ENCODE results near the gene BIRC5. TPM values are rescaled to one million over a fixed set of nuclear protein-coding genes. Genes with fewer than 3 reads are reported as not detected.

Gene BIRC5
- total RNA-seq, 1 donor from 2014 or later: 22.0 TPM

DNA sequence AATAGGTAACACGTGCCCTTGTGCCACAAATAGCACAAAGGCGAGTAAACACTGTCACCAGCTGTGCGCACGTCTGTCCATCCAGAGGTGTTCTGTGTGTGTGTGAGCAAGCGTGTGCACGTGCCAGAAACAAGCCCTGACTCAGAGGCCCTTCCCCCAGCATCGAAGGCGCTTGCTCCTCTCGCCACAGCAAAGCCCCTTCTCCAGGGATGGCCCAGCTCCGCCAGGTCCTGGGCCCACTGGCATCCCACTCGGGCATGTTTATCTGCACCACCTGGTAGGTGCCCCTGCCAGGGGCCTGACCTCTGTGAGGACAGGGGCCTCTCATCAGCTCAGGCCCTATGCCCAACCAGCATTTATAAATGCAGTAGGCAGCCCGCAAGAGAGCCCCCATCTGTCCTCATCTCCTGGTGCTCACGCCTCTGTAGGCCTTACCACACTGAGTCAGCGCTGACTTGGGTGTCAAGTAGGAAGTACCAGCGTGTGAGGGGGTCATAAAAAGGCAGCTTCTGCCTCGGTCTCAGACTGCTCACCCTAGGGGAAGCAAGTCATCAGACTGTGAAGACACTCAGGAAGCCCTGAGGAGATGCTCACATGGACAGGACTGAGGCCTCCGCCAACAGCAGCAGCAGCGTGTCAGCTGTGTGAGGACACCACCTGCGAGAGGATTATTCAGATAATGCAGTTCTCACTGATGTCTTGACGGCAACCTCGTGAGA is 28.1 kb downstream of the BIRC5 start:
- Mint-ChIP-seq H3K27me3 (ENCODE audit: unreplicated experiment) (peaks cover 12% of the 10 kb centered on the region), H3K27ac (ENCODE audit: unreplicated experiment) (no peak overlapping the region), H3K4me3 (ENCODE audit: unreplicated experiment) (no peak overlapping the region), H3K4me1 (ENCODE audit: unreplicated experiment) (peaks cover 5% of the 10 kb centered on the region), H3K36me3 (ENCODE audit: low read depth, unreplicated experiment) (peaks cover 26% of the 10 kb centered on the region), H3K9me3 (ENCODE audit: unreplicated experiment) (no peaks in the 10 kb centered on the region)
- no peak for DNase-seq (ENCODE audit: low spot score)
- TF ChIP-seq, protein P1, sequence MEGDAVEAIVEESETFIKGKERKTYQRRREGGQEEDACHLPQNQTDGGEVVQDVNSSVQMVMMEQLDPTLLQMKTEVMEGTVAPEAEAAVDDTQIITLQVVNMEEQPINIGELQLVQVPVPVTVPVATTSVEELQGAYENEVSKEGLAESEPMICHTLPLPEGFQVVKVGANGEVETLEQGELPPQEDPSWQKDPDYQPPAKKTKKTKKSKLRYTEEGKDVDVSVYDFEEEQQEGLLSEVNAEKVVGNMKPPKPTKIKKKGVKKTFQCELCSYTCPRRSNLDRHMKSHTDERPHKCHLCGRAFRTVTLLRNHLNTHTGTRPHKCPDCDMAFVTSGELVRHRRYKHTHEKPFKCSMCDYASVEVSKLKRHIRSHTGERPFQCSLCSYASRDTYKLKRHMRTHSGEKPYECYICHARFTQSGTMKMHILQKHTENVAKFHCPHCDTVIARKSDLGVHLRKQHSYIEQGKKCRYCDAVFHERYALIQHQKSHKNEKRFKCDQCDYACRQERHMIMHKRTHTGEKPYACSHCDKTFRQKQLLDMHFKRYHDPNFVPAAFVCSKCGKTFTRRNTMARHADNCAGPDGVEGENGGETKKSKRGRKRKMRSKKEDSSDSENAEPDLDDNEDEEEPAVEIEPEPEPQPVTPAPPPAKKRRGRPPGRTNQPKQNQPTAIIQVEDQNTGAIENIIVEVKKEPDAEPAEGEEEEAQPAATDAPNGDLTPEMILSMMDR (IDR thresholded peaks at IDR 0.05; ENCODE audit: unreplicated experiment): no peak

DNA sequence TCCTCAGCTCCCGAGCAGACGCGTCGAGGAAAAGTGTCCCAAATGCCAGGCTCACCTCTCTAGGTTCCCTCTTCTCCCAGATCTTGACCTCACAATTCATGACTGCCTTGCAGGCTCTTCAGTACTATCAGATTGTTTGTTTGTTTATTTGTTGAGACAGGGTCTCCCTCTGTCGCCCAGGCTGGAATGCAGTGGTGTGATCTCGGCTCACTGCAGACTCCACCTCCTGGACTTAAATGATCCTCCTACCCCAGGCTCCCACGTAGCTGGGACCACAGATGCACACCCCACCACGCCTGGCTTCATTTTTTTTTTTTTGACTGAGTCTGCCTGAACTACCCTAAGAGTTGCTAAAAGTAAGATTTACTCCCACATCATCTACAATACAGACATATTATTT is 33.3 kb downstream of the BIRC5 start:
- no peaks in the 10 kb centered on the region for H3K9me3 Mint-ChIP-seq (ENCODE audit: unreplicated experiment)
- H3K36me3 Mint-ChIP-seq (ENCODE audit: low read depth, unreplicated experiment): peaks cover 17% of the 10 kb centered on the region
- TF ChIP-seq, protein P1 (IDR thresholded peaks at IDR 0.05; ENCODE audit: unreplicated experiment): no peak
- H3K4me3 Mint-ChIP-seq (ENCODE audit: unreplicated experiment): peak overlapping the region; percentile 77
- H3K27me3 Mint-ChIP-seq (ENCODE audit: unreplicated experiment): peaks cover 7% of the 10 kb centered on the region
- H3K27ac Mint-ChIP-seq (ENCODE audit: unreplicated experiment): peak overlapping the region; percentile 34
- H3K4me1 Mint-ChIP-seq (ENCODE audit: unreplicated experiment): peaks cover 28% of the 10 kb centered on the region
- no peak for DNase-seq (ENCODE audit: low spot score)

DNA sequence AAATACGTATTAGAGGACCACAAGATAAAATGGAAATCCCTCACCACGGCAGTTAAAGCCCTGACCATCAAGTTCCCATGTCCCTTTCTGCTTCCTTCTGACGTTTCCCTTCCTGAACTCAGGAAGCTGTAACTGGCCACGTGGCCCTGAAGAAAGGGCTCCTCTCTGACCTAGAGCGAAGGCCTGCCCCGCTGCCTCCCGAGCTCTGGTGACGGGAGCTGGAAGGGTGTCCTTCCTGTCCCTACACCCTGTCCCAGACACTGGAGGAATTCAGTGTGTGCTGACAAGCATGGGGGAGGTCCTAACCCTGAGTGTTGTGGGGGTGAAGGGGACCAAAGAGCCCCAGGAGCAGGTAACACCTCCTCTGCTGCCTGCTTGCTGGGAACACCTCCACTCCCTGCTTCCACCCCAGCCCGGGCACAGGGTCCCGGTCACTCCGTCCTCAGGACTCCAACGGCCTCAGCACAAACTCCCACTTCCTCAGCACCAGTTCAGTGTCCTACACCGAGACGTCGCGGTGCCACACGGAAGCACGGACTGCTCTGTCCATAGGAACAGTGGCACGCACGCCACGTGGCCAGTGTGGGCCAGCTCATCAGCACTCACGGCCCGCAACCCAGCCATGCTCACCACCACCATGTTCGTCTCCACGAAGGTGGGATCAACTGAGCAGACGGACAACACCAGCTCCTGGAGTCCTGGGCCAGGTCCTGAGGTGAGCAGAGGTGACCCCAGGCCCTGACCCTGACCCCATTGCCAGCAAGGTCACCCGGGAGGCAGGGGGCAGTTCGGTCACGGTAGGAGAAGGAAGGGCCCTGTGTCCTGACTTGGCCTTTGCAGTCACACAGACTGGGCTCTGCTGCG is 34.2 kb downstream of the BIRC5 start:
- TF ChIP-seq, protein P1 (IDR thresholded peaks at IDR 0.05; ENCODE audit: unreplicated experiment): no peak
- peak overlapping the region; percentile 57 for H3K27ac Mint-ChIP-seq (ENCODE audit: unreplicated experiment)
- peaks cover 17% of the 10 kb centered on the region for H3K36me3 Mint-ChIP-seq (ENCODE audit: low read depth, unreplicated experiment)
- no peak for DNase-seq (ENCODE audit: low spot score)
- peaks cover 28% of the 10 kb centered on the region for H3K4me1 Mint-ChIP-seq (ENCODE audit: unreplicated experiment)
- H3K4me3 Mint-ChIP-seq (ENCODE audit: unreplicated experiment): peak overlapping the region; percentile 25
- no peaks in the 10 kb centered on the region for H3K9me3 Mint-ChIP-seq (ENCODE audit: unreplicated experiment)
- H3K27me3 Mint-ChIP-seq (ENCODE audit: unreplicated experiment): peaks cover 7% of the 10 kb centered on the region

DNA sequence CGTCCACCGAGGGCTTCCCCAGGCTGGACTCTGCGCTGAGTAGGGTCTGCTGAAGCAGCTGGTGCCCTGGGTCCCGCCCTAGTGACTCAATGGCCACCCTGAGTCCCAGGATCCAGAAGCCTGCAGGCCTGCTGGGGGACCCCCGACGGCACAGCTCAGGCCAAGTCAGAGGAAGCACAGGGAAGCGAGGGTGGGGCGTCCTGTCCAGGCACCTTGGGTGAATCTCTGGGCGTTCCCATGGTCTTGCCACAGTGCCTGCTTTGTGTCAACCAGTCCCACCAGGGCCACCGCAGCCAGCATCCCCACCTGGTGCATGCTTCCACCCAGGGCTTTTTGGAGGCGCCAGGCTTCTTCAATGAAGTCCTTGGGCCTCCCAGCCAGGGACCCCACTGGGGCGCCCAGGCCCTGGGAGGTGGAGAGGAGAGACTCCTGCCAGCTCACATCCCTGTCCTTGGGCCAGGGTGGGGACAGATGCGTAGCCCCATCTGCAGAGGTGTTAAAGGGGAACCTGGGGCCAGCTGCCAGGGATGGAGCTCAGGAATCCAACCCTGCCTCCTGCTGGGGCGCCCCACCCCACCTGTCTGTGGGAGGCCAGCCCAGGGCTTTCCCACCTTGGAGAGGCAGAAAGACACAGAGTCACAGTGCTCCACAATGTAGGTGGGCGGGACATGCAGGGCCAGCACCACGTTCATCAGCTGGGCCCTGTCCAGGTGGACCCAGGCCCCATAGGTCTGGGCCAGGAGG is 35.2 kb downstream of the BIRC5 start:
- Mint-ChIP-seq H3K36me3 (ENCODE audit: low read depth, unreplicated experiment) (peaks cover 16% of the 10 kb centered on the region), H3K4me1 (ENCODE audit: unreplicated experiment) (peaks cover 31% of the 10 kb centered on the region), H3K27me3 (ENCODE audit: unreplicated experiment) (peaks cover 9% of the 10 kb centered on the region), H3K27ac (ENCODE audit: unreplicated experiment) (no peak overlapping the region), H3K4me3 (ENCODE audit: unreplicated experiment) (no peak overlapping the region), H3K9me3 (ENCODE audit: unreplicated experiment) (no peaks in the 10 kb centered on the region)
- TF ChIP-seq, protein P1 (IDR thresholded peaks at IDR 0.05; ENCODE audit: unreplicated experiment): no peak
- DNase-seq (ENCODE audit: low spot score): no peak

All from endothelial cell (in vitro differentiated cells).